Chondrocyte (in vitro differentiated cells): ENCODE results near the gene CD8B2. TPM values are rescaled to one million over a fixed set of nuclear protein-coding genes. Genes with fewer than 3 reads are reported as not detected.
"Not testable (repeated sequence)": the region's sequence is repeated elsewhere in the genome, so short reads cannot be mapped to it uniquely, and the experiment has no call there.

Source experiments
- DNase-seq: peaks from one replicate; pipeline ENCODE4 v3.0.0; 2021; ENCODE audit warnings: mixed read lengths, low spot score
- H3K27ac Mint-ChIP-seq: one replicate; pipeline ENCODE4 v1.8.0; 2021; ENCODE audit warnings: mild to moderate bottlenecking, moderate library complexity, mixed read lengths; ENCODE audit not compliant: unreplicated experiment
- H3K27me3 Mint-ChIP-seq: 2 replicates; pipeline ENCODE4 v1.8.0; 2021; ENCODE audit warnings: low read depth, mixed read lengths
- H3K36me3 Mint-ChIP-seq: 2 replicates; pipeline ENCODE4 v1.8.0; 2021; ENCODE audit warnings: low read depth, mixed read lengths
- H3K4me1 Mint-ChIP-seq: 2 replicates; pipeline ENCODE4 v1.8.0; 2021; ENCODE audit warnings: low read depth, mild to moderate bottlenecking, mixed read lengths
- H3K4me3 Mint-ChIP-seq: one replicate; pipeline ENCODE4 v1.8.0; 2021; ENCODE audit warnings: mild to moderate bottlenecking, moderate library complexity, mixed read lengths; ENCODE audit not compliant: unreplicated experiment
- H3K9me3 Mint-ChIP-seq: 2 replicates; pipeline ENCODE4 v1.8.0; 2021; ENCODE audit warnings: low read depth, mixed read lengths
- total RNA-seq: library from RNA; stranded (reverse); gene quantifications from 3 replicates; pipeline ENCODE4 v1.2.1, GENCODE V29; 2021

Gene CD8B2
- total RNA-seq, 1 donor from 2014 or later, result not detected

DNA sequence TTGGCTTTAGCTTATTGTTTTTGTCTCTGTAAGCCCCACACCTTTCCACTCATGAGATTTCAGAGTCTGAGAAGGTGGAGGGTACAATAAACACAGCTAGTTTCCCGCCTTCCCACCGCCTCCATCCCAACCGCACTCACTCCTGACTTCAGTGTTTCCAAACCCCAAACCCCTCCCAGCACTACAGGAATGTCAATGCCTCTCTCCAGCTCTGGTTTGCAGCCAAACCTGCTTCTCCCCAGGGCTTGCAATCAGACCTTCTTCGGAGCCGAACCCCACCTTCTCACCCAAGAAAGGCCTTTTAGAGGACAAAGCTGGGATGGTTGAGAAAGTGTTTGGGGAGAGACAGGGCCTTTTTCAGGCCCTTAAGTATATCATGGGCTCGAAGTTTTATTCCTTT is 5.7 kb downstream of the CD8B2 start:
- H3K27me3 Mint-ChIP-seq, H3K4me1 Mint-ChIP-seq, DNase-seq, H3K9me3 Mint-ChIP-seq, H3K27ac Mint-ChIP-seq, H3K36me3 Mint-ChIP-seq, H3K4me3 Mint-ChIP-seq: not testable (repeated sequence)

DNA sequence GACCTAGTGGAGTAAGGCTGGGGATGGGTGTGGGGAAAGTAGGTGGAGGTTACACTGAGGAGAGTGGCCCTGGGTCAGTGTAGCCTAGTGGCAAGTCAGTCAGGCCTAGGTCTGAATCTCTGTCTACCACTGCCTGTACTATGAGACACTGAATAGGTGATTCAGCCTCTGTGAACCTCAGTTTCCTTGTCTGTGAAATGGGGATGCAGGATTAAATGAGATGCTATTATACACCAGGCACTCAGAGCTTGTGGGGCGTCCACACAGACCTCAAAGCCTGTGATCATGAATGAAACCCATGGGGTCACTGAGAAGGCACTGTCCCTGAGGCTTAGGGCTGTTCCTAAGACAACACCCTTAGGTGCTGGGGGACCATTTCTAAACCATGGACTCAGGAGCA is 11.4 kb downstream of the CD8B2 start:
- DNase-seq, H3K27me3 Mint-ChIP-seq: not testable (repeated sequence)

DNA sequence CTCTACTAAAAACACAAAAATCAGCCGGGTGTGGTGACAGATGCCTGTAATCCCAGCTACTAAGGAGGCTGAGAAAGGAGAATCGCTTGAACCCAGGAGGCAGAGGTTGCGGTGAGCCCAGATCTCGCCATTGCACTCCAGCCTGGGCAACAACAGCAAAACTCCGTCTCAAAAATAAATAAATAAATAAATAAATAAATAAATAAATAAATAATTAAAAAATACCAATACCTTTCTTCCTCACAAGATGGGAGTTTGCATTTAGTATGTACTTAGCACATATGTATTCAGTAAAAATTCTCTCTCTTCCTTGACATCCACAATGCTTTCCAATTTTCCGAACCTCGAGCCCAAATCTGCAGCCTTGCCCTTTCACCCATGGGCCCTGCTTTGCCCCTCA is 13.2 kb downstream of the CD8B2 start:
- H3K27me3 Mint-ChIP-seq, H3K27ac Mint-ChIP-seq, H3K36me3 Mint-ChIP-seq, H3K4me1 Mint-ChIP-seq, DNase-seq, H3K9me3 Mint-ChIP-seq, H3K4me3 Mint-ChIP-seq: not testable (repeated sequence)

More for the DNA sequence above, 11.4 kb downstream of the CD8B2 start:
- not testable (repeated sequence) for H3K9me3 Mint-ChIP-seq, H3K4me3 Mint-ChIP-seq, H3K4me1 Mint-ChIP-seq, H3K27ac Mint-ChIP-seq, H3K36me3 Mint-ChIP-seq

DNA sequence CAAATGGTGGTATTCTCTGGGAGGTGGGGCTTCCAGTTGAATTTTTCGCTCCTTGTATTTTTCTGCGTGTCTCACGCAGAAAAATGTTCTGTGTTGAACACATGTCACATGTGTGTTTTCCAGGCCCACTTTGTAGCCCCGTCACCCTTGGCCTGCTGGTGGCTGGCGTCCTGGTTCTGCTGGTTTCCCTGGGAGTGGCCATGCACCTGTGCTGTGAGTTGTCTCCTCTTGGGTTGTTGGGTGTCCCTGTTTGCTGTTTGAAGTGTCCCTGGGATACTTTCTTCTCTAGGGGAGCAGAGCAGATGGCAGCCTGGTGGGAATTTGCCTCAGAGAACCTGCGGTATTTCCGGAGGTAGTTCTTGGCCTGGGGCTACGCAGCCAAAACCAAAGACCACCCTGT is 15.2 kb downstream of the CD8B2 start:
- not testable (repeated sequence) for DNase-seq, H3K27me3 Mint-ChIP-seq, H3K9me3 Mint-ChIP-seq, H3K27ac Mint-ChIP-seq, H3K36me3 Mint-ChIP-seq, H3K4me1 Mint-ChIP-seq, H3K4me3 Mint-ChIP-seq

DNA sequence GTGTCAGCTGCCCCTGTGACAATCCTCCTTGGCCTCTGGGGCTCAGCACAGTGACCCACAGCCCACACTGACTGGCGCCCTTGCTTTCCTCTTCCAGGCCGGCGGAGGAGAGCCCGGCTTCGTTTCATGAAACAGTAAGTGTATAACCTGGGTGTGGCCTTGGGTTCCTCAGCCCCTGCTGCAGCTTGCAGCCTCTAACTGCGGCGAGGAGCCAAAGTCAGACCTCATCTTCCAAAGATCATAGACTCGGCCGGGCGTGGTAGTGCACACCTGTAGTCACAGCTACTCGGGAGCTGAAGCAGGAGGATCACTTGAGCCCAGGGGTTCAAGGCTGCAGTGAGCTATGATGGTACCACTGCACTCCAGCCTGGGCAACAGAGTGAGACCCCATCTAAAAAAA is 17.0 kb downstream of the CD8B2 start:
- not testable (repeated sequence) for H3K4me3 Mint-ChIP-seq, H3K4me1 Mint-ChIP-seq

DNA sequence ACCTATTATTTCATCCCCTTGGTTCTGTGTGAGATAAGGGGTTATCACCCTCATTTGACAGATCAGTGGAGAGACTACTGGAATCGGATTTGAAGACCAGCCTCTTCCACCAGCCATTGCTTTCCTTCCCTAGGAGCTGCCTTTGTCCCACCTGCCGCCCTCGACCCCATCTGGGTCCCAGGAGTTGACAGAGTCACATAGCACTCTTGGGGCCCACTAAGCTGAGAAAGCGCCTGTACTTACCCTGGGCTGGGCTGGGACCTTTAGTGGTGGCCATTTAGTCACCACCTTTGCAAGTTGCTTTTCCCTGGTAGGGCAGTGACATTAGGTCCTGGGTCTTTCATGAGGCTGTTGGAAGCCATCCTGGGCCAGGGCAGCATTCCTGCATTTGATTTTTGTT is 17.6 kb downstream of the CD8B2 start:
- not testable (repeated sequence) for H3K9me3 Mint-ChIP-seq, H3K36me3 Mint-ChIP-seq, DNase-seq, H3K4me3 Mint-ChIP-seq, H3K4me1 Mint-ChIP-seq, H3K27me3 Mint-ChIP-seq, H3K27ac Mint-ChIP-seq

More for the DNA sequence above, 17.0 kb downstream of the CD8B2 start:
- H3K27me3 Mint-ChIP-seq, H3K36me3 Mint-ChIP-seq, H3K27ac Mint-ChIP-seq, H3K9me3 Mint-ChIP-seq, DNase-seq: not testable (repeated sequence)

DNA sequence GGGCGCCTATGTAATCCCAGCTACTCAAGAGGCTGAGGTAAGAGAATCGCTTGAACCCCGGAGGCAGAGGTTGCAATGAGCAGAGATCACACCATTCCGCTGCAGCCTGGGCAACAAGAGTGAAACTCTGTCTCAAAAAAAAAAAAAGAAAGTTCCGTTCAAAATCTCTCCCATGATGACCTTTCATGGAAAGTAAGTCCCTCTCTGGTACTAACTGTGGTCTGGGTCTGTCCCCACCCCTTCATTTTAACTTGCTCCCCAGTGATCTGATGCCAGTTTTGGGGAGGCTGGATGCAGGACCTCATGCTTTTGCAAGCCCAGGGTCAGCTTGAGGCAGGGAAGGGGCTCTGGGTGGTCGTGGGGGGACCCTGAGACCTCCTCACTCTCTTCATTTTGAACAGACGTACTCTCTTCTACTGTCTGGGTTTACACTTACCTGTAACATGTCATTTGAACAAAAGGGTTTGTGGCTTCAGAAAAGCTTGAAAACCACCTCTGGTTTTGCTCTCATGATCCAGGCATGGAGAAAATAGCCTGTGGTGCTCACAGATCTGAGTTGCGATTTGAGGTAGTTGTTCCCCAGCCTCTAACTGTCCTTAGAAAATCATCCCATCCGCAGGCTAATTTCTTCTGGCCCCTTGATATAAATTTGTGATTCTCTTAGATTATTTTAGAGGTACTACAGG is 19.0 kb downstream of the CD8B2 start:
- DNase-seq, H3K27me3 Mint-ChIP-seq, H3K27ac Mint-ChIP-seq, H3K4me3 Mint-ChIP-seq, H3K36me3 Mint-ChIP-seq, H3K4me1 Mint-ChIP-seq, H3K9me3 Mint-ChIP-seq: not testable (repeated sequence)

DNA sequence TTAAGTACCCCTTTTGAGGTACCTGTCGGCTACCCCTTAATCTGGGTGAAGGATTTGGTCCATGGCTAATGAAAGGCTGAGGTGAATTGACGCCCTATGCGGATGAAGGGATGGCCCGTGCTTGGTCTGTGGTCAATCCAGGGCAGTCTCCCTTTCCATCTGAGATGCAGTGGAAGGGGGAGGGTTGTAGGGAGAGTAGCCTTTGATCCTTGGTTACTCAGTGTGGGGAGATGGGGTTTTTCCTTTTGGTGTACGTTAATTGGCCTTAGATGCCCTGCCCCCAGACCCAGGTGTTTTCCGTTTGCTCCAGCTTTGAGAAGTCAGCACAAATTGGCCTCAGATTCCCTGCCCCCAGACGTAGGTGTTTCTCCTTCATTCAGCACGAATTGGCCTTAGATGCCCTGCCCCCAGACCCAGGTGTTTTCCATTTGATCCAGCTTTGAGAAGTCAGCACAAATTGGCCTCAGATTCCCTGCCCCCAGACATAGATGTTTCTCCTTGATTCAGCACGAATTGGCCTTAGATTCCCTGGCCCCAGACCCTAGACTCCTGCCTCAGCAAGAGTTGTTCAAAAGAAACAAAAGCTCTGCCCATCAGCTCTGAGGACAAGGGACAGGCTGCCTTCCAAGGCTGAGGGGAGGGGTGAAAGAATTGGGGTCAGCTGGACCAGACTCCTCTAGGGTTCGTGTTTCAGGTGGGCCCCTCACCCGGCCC is 21.7 kb downstream of the CD8B2 start:
- H3K36me3 Mint-ChIP-seq, H3K4me3 Mint-ChIP-seq, H3K27ac Mint-ChIP-seq, H3K27me3 Mint-ChIP-seq, H3K9me3 Mint-ChIP-seq, DNase-seq, H3K4me1 Mint-ChIP-seq: not testable (repeated sequence)

DNA sequence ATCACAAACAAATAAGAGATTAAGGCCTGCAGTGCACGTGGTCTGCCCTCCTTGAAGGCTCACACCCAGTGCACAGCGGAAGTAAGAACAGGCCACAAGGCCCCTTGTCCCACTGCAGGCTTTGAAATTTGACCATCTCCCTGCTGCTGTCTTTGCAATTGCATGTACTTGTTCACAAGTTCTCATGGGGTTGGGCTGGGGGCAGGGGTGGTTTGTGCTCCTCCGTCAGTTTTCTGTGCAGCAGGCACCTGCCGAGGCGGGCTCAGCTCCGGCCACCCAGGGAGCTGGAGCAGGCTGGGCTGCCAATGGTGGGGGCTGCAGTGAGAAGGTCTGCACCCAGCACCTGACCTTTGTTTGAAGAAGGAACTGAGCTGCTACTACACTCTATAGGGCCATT is 22.2 kb downstream of the CD8B2 start:
- not testable (repeated sequence) for H3K4me3 Mint-ChIP-seq, H3K9me3 Mint-ChIP-seq, DNase-seq, H3K27ac Mint-ChIP-seq, H3K36me3 Mint-ChIP-seq, H3K27me3 Mint-ChIP-seq, H3K4me1 Mint-ChIP-seq

DNA sequence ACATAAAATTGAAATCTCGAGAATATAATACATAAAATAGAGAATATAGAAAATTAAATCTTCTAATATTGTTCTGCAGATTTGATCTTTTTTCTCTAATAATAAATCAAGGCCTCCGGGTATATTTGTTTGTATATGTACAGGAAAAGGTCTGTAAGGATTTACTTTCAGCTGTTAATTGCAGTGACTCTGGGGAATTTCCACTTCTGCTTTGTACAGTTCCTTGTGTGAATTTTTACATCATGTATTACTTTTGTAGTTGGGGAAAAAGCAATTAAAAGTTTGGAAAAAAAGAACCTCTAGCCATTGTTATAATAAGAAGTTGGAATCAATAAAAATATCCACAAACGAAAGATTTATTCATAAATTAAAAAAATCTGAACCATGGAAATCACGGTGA is 23.6 kb downstream of the CD8B2 start:
- not testable (repeated sequence) for H3K4me1 Mint-ChIP-seq, H3K9me3 Mint-ChIP-seq, H3K27me3 Mint-ChIP-seq, H3K36me3 Mint-ChIP-seq, H3K4me3 Mint-ChIP-seq, DNase-seq, H3K27ac Mint-ChIP-seq

DNA sequence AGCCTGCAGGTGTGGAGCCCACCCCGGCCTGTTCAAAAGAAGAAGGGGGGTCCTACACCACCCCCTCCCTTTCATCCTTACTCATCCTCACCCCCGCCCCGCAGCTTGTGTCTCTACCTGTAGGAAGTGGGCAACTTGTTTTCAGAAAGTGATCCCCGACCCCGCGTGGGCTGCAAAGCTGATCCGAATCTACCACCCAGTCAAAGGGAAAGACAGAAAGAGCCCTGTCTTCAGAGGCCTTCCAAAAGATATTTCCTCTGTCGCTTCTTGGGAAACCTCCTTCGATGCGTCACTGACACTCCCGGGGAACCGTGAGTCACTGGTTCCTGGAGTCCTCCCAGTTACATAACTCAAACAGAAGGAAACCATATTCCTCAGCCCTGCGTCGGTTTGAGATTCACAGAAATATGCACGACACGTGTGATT is 24.3 kb downstream of the CD8B2 start:
- not testable (repeated sequence) for H3K4me1 Mint-ChIP-seq, H3K36me3 Mint-ChIP-seq, DNase-seq, H3K27me3 Mint-ChIP-seq, H3K9me3 Mint-ChIP-seq
- peak overlapping the region; percentile 41 for H3K4me3 Mint-ChIP-seq
- H3K27ac Mint-ChIP-seq, result peak overlapping the region; percentile 17

DNA sequence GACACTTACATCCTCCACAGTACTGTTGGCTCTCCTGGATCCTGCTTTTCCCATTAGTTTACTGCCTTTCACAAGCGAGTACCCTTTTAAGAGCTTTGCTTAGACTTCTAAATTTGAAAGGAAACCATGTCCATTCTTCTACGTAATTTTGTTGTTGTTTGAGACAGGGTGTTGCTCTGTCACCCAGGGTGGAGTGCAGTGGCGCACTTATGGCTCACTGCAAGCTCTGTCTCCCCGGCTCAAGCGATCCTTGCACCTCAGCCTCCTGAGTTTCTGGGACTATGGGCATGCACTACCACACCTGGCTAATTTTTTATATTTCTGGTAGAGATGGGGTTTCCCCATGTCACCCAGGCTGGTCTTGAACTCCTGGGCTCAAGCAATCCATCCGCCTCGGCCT is 24.8 kb downstream of the CD8B2 start:
- Mint-ChIP-seq H3K27ac (peak overlapping the region; percentile 17), H3K4me3 (peak overlapping the region; percentile 41)
- H3K36me3 Mint-ChIP-seq, H3K4me1 Mint-ChIP-seq, H3K9me3 Mint-ChIP-seq, H3K27me3 Mint-ChIP-seq, DNase-seq: not testable (repeated sequence)

DNA sequence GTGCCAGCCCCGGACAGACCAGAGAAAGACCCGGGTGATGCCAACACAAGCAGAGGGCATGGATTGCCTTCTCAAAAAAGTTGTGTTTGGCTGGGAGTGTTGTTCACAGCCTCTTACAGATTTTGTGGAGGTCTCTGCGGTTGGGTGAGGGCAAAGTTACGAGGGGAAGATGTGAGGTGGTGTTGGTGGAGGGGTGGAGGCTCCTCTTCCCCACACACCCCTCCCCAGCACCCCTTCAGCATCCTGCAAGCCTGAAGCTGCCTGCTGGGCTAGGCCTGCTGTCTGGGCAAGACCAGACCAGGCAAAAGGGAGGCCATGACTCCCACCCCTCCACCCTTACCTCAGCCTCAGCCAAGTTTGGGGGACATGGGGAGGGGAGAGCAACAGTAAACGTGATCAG is 26.2 kb downstream of the CD8B2 start:
- H3K36me3 Mint-ChIP-seq, H3K4me1 Mint-ChIP-seq, H3K27ac Mint-ChIP-seq, DNase-seq, H3K4me3 Mint-ChIP-seq, H3K27me3 Mint-ChIP-seq, H3K9me3 Mint-ChIP-seq: not testable (repeated sequence)
